ENCODE results near the gene PICK1.
A peak's percentile ranks its signal among the peaks of the same experiment; 100 is the strongest.

The PICK1 gene

DNA sequence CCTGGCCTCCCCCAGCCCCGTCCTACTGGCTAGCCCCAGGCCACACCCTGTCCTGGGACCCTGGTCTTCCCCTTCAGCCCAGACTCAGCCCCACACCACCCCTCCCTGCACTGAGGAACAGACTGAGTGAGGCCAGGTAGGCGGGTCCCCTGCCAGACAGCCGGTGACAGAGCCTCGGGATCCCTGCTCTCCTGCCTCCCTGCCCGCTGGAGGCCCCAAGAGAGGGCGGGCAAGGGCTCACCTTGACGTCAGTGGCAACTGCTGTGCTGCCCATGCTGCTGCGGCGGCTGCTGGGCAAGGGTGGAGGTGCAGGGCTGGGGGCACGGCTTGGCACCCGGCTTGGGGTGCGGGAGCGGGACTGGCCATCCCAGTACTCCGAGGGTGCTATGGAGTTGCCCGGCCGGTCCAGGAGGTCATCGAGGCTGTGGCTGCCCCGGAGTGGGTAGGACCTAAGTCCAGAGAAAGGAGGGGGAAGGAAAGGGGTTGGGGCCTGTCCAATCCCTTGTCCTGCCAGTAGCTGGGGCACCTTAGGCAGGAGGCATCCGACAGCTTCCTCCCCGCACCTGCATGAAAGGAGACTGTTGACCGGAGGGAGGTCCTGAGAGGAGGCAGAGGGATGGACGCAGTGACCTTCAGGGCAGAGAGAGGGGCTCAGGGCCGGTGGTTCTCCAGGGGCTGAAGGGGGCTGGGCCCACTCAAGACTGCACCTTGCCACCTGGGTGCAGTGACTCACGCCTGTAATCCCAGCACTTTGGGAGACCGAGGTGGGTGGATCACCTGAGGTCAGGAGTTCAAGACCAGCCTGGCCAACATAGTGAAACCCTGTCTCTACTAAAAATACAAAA is 29.0 kb downstream of the PICK1 start:
- ATAC-seq = no peak
- no peak for DNase-seq (ENCODE audit: low spot score in 2 of 2)
- no peak overlapping the region for H3K4me3 Mint-ChIP-seq
- H3K36me3 Mint-ChIP-seq = no peaks in the 10 kb centered on the region
- H3K27ac Mint-ChIP-seq = no peak overlapping the region
- H3K4me1 Mint-ChIP-seq = peaks cover 5% of the 10 kb centered on the region
- no peaks in the 10 kb centered on the region for H3K9me3 Mint-ChIP-seq

DNA sequence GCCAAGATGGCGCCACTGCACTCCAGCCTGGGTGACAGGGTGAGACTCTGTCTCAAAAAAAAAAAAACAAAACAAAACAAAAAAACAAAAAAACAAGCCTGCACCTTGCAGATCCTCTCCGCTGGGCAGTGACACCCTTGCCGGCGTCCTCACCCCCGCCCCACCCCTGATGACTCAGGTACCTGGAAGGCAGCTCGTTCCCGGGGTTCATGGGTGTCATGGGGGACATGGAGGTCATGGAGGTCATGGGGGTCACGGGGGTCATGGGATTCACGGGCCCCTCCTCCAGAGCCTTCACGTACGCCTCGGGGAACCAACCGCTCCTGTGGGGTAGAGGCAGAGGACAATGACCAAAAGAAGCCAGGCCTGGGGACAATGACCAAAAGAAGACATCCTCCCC is 29.7 kb downstream of the PICK1 start:
- no peaks in the 10 kb centered on the region for H3K36me3 Mint-ChIP-seq
- H3K9me3 Mint-ChIP-seq = no peaks in the 10 kb centered on the region
- peaks cover 5% of the 10 kb centered on the region for H3K4me1 Mint-ChIP-seq
- ATAC-seq (no peak), DNase-seq (ENCODE audit: low spot score in 2 of 2) (no peak)
- H3K4me3 Mint-ChIP-seq = no peak overlapping the region
- no peak overlapping the region for H3K27ac Mint-ChIP-seq

DNA sequence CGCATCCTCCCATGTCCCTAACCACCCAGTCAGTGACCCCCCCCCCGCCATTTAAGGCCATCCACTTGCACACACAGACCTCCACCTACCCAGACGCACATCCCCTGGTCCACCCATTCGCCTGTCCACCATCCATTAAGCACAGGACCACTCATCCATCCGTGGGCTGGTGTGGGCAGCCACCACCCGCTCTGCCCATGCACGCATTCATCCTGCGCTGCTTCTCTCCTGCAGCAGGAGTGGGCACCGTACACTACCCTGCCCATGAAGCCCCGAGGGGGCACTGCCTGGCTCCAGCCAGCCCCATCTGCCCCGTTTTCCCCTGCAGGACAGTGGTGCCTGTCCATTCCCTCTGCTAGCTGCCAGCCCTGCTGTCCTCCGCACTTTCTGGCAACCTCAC is 30.7 kb downstream of the PICK1 start:
- no peak for ATAC-seq
- Mint-ChIP-seq H3K9me3 (no peaks in the 10 kb centered on the region), H3K27ac (no peak overlapping the region), H3K4me3 (no peak overlapping the region), H3K36me3 (no peaks in the 10 kb centered on the region), H3K4me1 (peaks cover 5% of the 10 kb centered on the region)
- no peak for DNase-seq (ENCODE audit: low spot score in 2 of 2)

- Mint-ChIP-seq H3K4me3 (no peak overlapping the region), H3K4me1 (peaks cover 5% of the 10 kb centered on the region), H3K27ac (no peak overlapping the region), H3K36me3 (no peaks in the 10 kb centered on the region), H3K9me3 (no peaks in the 10 kb centered on the region)
- ATAC-seq (no peak), DNase-seq (ENCODE audit: low spot score in 2 of 2) (no peak)
These were observed 31.6 kb downstream of the PICK1 start for GRCh38 chr22:38088629-38089473.

DNA sequence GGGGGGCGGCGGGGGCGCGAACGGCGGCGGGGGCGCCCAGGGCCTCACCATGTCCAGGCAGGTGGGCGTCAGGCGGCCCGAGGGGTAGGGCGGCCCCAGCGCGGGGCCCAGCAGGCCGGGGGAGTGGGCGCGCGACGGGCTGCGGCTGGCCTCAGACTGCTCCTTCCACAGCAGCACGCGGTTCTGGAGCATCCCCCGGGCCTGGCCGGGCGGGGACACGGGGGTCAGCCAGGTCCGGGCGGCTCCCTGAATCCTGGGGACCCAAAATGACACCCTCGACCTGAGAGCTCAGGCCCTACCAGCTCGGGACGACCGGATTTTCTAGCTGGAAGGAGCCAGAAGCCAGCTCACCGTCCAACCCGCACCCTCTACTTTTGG is 32.3 kb downstream of the PICK1 start:
- Mint-ChIP-seq H3K36me3 (no peaks in the 10 kb centered on the region), H3K4me1 (peaks cover 5% of the 10 kb centered on the region), H3K4me3 (no peak overlapping the region), H3K27ac (no peak overlapping the region), H3K9me3 (no peaks in the 10 kb centered on the region)
- ATAC-seq (no peak), DNase-seq (ENCODE audit: low spot score in 2 of 2) (no peak)

DNA sequence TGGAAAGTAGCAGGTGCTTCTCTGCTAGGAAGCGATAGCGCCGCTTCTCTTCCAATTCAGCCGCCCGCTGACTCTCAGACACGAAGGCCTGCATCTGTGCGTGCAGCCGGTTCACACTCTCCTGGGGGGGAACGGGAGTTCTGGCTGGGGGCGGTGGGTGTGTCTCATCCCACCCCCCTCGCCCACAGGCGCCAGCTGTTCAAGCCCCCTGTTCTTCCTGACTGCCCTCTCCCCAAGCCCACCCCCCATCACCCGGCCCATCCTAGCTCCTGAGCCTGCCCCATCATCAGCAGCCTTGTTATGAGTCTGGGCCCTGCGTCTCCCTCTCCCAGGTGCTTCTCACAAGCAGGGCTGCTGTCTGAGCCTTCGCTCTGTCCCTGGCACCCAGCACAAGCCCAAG is 39.9 kb downstream of the PICK1 start:
- H3K36me3 Mint-ChIP-seq = no peaks in the 10 kb centered on the region
- DNase-seq (ENCODE audit: low spot score in 2 of 2) (no peak), ATAC-seq (no peak)
- H3K4me3 Mint-ChIP-seq = no peak overlapping the region
- H3K4me1 Mint-ChIP-seq = no peaks in the 10 kb centered on the region
- H3K9me3 Mint-ChIP-seq = no peaks in the 10 kb centered on the region
- no peak overlapping the region for H3K27ac Mint-ChIP-seq

DNA sequence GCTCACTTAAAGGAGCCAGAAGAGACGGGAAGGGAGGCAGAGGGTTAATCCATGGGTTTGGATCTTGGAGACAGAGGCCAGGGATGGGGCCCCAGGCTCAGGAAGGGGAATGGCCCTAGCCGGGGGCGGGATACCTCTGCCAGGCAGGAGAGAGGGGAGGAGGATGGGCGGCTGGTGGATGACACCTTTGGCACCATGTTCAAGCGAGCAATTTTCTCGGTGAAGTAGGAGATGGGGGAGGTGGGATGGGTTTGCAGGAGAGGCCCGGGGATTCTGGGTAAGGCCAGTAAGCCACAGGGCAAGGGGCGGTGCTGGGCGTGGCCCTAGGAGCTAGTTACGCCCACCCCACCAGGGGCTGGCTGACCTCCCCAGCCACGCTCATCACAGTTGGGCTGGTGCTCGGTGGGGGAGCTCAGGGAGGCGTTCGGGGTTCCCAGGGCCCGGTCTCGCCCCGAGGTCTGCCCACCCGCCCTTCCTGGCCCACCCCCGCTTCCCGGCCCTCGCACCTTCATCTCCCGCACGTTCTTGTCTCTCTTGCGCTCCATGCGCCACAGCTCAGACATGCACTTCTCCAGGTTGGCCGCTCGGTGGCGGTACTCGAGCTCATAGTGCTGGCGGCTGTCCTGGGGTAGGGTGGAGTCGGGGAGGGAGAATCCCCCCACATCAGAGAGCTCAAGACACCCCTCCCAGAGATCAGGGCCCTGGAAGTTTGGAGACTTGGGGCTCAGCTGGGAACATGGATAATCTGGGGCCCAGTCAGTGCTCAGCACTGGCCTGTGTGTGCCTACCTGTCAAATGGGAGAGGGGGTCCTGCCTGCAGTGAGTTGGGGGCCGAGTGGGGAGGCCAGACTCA is 40.6 kb downstream of the PICK1 start:
- Mint-ChIP-seq H3K4me1 (no peaks in the 10 kb centered on the region), H3K4me3 (no peak overlapping the region), H3K9me3 (no peaks in the 10 kb centered on the region), H3K27ac (no peak overlapping the region), H3K36me3 (no peaks in the 10 kb centered on the region)
- no peak for DNase-seq (ENCODE audit: low spot score in 2 of 2)
- ATAC-seq = no peak

- Mint-ChIP-seq H3K36me3 (no peaks in the 10 kb centered on the region), H3K4me1 (no peaks in the 10 kb centered on the region)
- DNase-seq (ENCODE audit: low spot score in 2 of 2) = no peak
These were observed 41.4 kb downstream of the PICK1 start for GRCh38 chr22:38098410-38099249.

DNA sequence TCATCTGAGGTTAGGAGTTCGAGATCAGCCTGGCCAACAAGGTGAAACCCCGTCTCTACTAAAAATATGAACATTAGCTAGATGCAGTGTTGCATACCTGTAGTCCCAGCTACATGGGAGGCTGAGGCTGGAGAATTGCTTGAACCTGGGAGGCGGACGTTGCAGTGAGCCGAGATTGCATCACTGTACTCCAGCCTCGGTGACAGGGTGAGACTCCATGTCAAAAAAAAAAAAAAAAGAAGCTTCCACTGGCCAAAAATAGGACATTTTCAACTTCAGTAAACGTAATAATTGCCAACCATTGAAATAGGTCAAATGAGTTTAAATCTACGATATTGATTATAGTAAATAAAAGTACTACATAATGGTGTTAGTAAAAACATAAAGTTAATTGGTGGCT is 46.4 kb downstream of the PICK1 start:
- H3K36me3 Mint-ChIP-seq = peaks cover 4% of the 10 kb centered on the region
- H3K27ac Mint-ChIP-seq = no peak overlapping the region

More at GRCh38 chr22:38098410-38099249, 41.4 kb downstream of the PICK1 start:
- Mint-ChIP-seq H3K4me3 (no peak overlapping the region), H3K9me3 (no peaks in the 10 kb centered on the region), H3K27ac (no peak overlapping the region)
- ATAC-seq = no peak

GRCh38 chr22:38104084-38104483 is 46.9 kb downstream of the PICK1 start:
- Mint-ChIP-seq H3K4me3 (no peak overlapping the region), H3K36me3 (peaks cover 8% of the 10 kb centered on the region), H3K27ac (peak overlapping the region; percentile 75), H3K4me1 (peaks cover 28% of the 10 kb centered on the region), H3K9me3 (no peaks in the 10 kb centered on the region)
- DNase-seq (ENCODE audit: low spot score in 2 of 2) (no peak), ATAC-seq (no peak)

More for the DNA sequence above, 46.4 kb downstream of the PICK1 start:
- Mint-ChIP-seq H3K4me3 (no peak overlapping the region), H3K4me1 (peaks cover 26% of the 10 kb centered on the region), H3K9me3 (no peaks in the 10 kb centered on the region)
- ATAC-seq (no peak), DNase-seq (ENCODE audit: low spot score in 2 of 2) (no peak)

- peaks cover 34% of the 10 kb centered on the region for H3K4me1 Mint-ChIP-seq
- H3K36me3 Mint-ChIP-seq = peaks cover 15% of the 10 kb centered on the region
- no peak for DNase-seq (ENCODE audit: low spot score in 2 of 2)
- no peaks in the 10 kb centered on the region for H3K9me3 Mint-ChIP-seq
- peak overlapping the region; percentile 2 for H3K27ac Mint-ChIP-seq
- ATAC-seq = no peak
- no peak overlapping the region for H3K4me3 Mint-ChIP-seq
These were observed 49.8 kb downstream of the PICK1 start for GRCh38 chr22:38106814-38107578.

DNA sequence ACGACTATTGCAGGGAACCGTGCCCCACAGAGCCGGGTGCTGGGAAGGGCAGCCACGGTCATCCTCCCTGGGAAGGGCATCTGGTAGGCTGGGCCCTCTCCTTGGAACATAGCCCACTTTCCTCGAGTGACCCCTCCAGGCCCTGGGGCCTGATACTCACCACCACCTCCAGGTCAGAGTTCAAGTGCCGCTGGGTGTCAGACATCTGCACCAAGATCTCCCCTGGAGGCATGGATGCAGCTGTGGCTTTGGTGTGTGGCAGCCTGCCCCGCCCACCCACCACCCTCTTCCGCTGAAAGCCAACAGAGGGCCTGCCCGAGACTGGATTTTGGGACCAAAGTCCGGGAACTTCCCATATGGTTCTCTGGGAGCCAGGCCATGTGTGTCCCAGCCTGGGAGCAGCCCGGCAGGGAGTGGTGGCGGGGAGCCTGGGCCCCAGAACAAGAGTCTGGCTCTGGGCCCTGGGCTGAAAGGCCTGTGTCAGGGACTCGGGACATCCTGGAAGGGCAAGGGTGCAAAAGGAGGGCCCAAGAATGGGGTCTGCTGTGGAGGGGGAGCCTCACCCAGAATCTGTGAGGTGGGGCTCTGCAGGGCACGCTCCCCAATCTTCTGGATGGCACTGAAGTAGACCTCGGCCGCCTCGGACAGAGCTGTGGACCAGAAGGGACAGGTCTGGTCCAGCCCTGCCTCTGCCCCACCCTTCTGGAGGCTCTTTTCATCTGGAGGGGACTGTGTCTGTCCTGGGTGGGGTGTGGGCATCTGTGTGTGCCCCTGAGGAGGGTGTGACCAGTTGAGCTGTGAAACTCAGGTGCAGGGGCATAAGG is 50.7 kb downstream of the PICK1 start:
- peaks cover 18% of the 10 kb centered on the region for H3K36me3 Mint-ChIP-seq
- no peak overlapping the region for H3K4me3 Mint-ChIP-seq
- ATAC-seq (peak; percentile 2), DNase-seq (ENCODE audit: low spot score in 2 of 2) (no peak)
- H3K9me3 Mint-ChIP-seq = no peaks in the 10 kb centered on the region
- peaks cover 34% of the 10 kb centered on the region for H3K4me1 Mint-ChIP-seq
- peak overlapping the region; percentile 92 for H3K27ac Mint-ChIP-seq

GRCh38 chr22:38108561-38109319 is 51.5 kb downstream of the PICK1 start:
- ATAC-seq (peak; percentile 44), DNase-seq (ENCODE audit: low spot score in 2 of 2) (no peak)
- Mint-ChIP-seq H3K9me3 (no peaks in the 10 kb centered on the region), H3K27ac (peak overlapping the region; percentile 92), H3K4me1 (peaks cover 34% of the 10 kb centered on the region), H3K4me3 (no peak overlapping the region), H3K36me3 (peaks cover 20% of the 10 kb centered on the region)

Measured in stimulated activated effector memory CD8-positive, alpha-beta T cell treated with anti-CD3 and anti-CD28 coated beads, Interleukin-12 subunit alpha, Interleukin-12 subunit beta, amount 100 ng/mL, for 72 hours (primary cell).